ENCODE measurements around the gene R3HDM4. TPM values are rescaled to one million over a fixed set of nuclear protein-coding genes. Genes with fewer than 3 reads are reported as not detected.

Gene R3HDM4
- total and polyA plus RNA-seq, 9 of the 15 experiments (the other 6 are each of a cell fraction or from before 2014, with no cell fraction given) = 3.2 to 154 (median 59.0) TPM

- TF ChIP-seq, protein P1, sequence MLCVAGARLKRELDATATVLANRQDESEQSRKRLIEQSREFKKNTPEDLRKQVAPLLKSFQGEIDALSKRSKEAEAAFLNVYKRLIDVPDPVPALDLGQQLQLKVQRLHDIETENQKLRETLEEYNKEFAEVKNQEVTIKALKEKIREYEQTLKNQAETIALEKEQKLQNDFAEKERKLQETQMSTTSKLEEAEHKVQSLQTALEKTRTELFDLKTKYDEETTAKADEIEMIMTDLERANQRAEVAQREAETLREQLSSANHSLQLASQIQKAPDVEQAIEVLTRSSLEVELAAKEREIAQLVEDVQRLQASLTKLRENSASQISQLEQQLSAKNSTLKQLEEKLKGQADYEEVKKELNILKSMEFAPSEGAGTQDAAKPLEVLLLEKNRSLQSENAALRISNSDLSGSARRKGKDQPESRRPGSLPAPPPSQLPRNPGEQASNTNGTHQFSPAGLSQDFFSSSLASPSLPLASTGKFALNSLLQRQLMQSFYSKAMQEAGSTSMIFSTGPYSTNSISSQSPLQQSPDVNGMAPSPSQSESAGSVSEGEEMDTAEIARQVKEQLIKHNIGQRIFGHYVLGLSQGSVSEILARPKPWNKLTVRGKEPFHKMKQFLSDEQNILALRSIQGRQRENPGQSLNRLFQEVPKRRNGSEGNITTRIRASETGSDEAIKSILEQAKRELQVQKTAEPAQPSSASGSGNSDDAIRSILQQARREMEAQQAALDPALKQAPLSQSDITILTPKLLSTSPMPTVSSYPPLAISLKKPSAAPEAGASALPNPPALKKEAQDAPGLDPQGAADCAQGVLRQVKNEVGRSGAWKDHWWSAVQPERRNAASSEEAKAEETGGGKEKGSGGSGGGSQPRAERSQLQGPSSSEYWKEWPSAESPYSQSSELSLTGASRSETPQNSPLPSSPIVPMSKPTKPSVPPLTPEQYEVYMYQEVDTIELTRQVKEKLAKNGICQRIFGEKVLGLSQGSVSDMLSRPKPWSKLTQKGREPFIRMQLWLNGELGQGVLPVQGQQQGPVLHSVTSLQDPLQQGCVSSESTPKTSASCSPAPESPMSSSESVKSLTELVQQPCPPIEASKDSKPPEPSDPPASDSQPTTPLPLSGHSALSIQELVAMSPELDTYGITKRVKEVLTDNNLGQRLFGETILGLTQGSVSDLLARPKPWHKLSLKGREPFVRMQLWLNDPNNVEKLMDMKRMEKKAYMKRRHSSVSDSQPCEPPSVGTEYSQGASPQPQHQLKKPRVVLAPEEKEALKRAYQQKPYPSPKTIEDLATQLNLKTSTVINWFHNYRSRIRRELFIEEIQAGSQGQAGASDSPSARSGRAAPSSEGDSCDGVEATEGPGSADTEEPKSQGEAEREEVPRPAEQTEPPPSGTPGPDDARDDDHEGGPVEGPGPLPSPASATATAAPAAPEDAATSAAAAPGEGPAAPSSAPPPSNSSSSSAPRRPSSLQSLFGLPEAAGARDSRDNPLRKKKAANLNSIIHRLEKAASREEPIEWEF (CRISPR knock-in tag; IDR thresholded peaks at IDR 0.05) = no peak
- TF ChIP-seq, protein P2, sequence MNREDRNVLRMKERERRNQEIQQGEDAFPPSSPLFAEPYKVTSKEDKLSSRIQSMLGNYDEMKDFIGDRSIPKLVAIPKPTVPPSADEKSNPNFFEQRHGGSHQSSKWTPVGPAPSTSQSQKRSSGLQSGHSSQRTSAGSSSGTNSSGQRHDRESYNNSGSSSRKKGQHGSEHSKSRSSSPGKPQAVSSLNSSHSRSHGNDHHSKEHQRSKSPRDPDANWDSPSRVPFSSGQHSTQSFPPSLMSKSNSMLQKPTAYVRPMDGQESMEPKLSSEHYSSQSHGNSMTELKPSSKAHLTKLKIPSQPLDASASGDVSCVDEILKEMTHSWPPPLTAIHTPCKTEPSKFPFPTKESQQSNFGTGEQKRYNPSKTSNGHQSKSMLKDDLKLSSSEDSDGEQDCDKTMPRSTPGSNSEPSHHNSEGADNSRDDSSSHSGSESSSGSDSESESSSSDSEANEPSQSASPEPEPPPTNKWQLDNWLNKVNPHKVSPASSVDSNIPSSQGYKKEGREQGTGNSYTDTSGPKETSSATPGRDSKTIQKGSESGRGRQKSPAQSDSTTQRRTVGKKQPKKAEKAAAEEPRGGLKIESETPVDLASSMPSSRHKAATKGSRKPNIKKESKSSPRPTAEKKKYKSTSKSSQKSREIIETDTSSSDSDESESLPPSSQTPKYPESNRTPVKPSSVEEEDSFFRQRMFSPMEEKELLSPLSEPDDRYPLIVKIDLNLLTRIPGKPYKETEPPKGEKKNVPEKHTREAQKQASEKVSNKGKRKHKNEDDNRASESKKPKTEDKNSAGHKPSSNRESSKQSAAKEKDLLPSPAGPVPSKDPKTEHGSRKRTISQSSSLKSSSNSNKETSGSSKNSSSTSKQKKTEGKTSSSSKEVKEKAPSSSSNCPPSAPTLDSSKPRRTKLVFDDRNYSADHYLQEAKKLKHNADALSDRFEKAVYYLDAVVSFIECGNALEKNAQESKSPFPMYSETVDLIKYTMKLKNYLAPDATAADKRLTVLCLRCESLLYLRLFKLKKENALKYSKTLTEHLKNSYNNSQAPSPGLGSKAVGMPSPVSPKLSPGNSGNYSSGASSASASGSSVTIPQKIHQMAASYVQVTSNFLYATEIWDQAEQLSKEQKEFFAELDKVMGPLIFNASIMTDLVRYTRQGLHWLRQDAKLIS (CRISPR knock-in tag; IDR thresholded peaks at IDR 0.05) = 0 out of 2 replicates have a peak, but pooled peaks have one; percentile 36
- TF ChIP-seq U2AF2 (optimal IDR thresholded peaks at IDR 0.05; ENCODE audit: low read depth, low read length) (no peak), POLR2G (IDR thresholded peaks at IDR 0.05; ENCODE audit: low read depth, low read length) (peak; percentile 49; the same call in 1 of the 2 replicates), POLR2AphosphoS2 (IDR thresholded peaks at IDR 0.05; ENCODE audit: low read length) (no peak; the same call in 1 of the 2 replicates), FIP1L1 (IDR thresholded peaks at IDR 0.05; ENCODE audit: low read depth, low read length, poor library complexity, severe bottlenecking) (peak; percentile 47), CBFA2T2 (conservative IDR thresholded peaks at IDR 0.05) (no peak)
- TF ChIP-seq, protein P3, sequence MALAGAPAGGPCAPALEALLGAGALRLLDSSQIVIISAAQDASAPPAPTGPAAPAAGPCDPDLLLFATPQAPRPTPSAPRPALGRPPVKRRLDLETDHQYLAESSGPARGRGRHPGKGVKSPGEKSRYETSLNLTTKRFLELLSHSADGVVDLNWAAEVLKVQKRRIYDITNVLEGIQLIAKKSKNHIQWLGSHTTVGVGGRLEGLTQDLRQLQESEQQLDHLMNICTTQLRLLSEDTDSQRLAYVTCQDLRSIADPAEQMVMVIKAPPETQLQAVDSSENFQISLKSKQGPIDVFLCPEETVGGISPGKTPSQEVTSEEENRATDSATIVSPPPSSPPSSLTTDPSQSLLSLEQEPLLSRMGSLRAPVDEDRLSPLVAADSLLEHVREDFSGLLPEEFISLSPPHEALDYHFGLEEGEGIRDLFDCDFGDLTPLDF (CRISPR knock-in tag; IDR thresholded peaks at IDR 0.05) = no peak
Observed at GRCh38 chr19:869245-870177, 43.5 kb downstream of the R3HDM4 start (continued).

Measured in K562 (cell line).